T47D (cell line): ENCODE measurements around the gene BSPRY.
"Not testable (repeated sequence)": the region's sequence is repeated elsewhere in the genome, so short reads cannot be mapped to it uniquely, and the experiment has no call there.

ENCODE experiments used
- DNase-seq, 2 experiments: peaks; one replicate each; pipeline versions ENCODE4 v3.0.0 to v3.0.0-alpha.2; 2011 to 2012; ENCODE audit warnings: low read depth in 1 of 2, low spot score in 1 of 2
- JUND ChIP-seq: IDR thresholded peaks from 2 replicates; pipeline ENCODE4 v1.6.1; 2012; ENCODE audit warnings: low read depth
- in situ Hi-C: cut with HindIII; loops from 2 replicates; pipeline ENCODE4 v1.10.0; 2016; ENCODE audit warnings: low sequenced_read_pairs, low pct_unique_long_range_greater_than_20kb

The BSPRY gene

GRCh38 chr9:113380869-113381378 is 31.6 kb downstream of the BSPRY start:
- in situ Hi-C loops, result no loop called here
- TF ChIP-seq JUND, result no peak
- DNase-seq, result peak in 1 of 2 experiments; percentile 47

- DNase-seq, in situ Hi-C loops: not testable (repeated sequence)
Observed at GRCh38 chr9:113381441-113381840, 32.1 kb downstream of the BSPRY start.

GRCh38 chr9:113381909-113382411 is 32.6 kb downstream of the BSPRY start:
- no peak for TF ChIP-seq JUND
- in situ Hi-C loops, result no loop called here
- DNase-seq, result peak; percentile 64 to 95

GRCh38 chr9:113386571-113387393 is 37.4 kb downstream of the BSPRY start:
- TF ChIP-seq JUND, result no peak
- in situ Hi-C loops, result no loop called here
- DNase-seq, result peak in 1 of 2 experiments; percentile 46

GRCh38 chr9:113387560-113388230 is 38.4 kb downstream of the BSPRY start:
- in situ Hi-C loops, result no loop called here
- DNase-seq, result peak in 1 of 2 experiments; percentile 26
- no peak for TF ChIP-seq JUND

GRCh38 chr9:113388833-113389232 is 39.5 kb downstream of the BSPRY start:
- DNase-seq, result no peak
- no peak for TF ChIP-seq JUND
- in situ Hi-C loops, result no loop called here

GRCh38 chr9:113389451-113389850 is 40.1 kb downstream of the BSPRY start:
- no peak for TF ChIP-seq JUND
- in situ Hi-C loops, result no loop called here
- no peak for DNase-seq

GRCh38 chr9:113390192-113390960 is 41.0 kb downstream of the BSPRY start:
- in situ Hi-C loops, result no loop called here
- TF ChIP-seq JUND, result no peak
- no peak for DNase-seq

GRCh38 chr9:113391917-113392316 is 42.6 kb downstream of the BSPRY start:
- in situ Hi-C loops, result no loop called here
- no peak for DNase-seq
- no peak for TF ChIP-seq JUND

GRCh38 chr9:113393281-113393680 is 43.9 kb downstream of the BSPRY start:
- no peak for DNase-seq
- no peak for TF ChIP-seq JUND

GRCh38 chr9:113395000-113395861 is 45.9 kb downstream of the BSPRY start:
- DNase-seq, result no peak
- in situ Hi-C loops, result no loop called here
- TF ChIP-seq JUND, result no peak

More at GRCh38 chr9:113393281-113393680, 43.9 kb downstream of the BSPRY start:
- in situ Hi-C loops, result no loop called here
